Fibroblast of lung (primary cell): Measurements from ENCODE around the gene TRANK1. TPM values are rescaled to one million over a fixed set of nuclear protein-coding genes. Genes with fewer than 3 reads are reported as not detected.

Source experiments
- DNase-seq, 2 donors: peaks; one replicate each; pipeline versions ENCODE4 v3.0.0 to v3.0.0-alpha.2; 2010; ENCODE audit warnings: low read depth in 2 of 2
- H2AFZ ChIP-seq: 2 replicates; pipeline ENCODE4 v1.5.1; 2012; ENCODE audit warnings: low read length, control low read depth, inconsistent platforms
- H3K27ac ChIP-seq: 2 replicates; pipeline ENCODE4 v1.5.1; 2011; ENCODE audit warnings: low read length, control low read depth; ENCODE audit not compliant: insufficient read depth
- H3K27me3 ChIP-seq: 2 replicates; pipeline ENCODE4 v1.5.1; 2011; ENCODE audit warnings: mild to moderate bottlenecking, low read length; ENCODE audit not compliant: control insufficient read depth, insufficient read depth
- H3K36me3 ChIP-seq: 2 replicates; pipeline ENCODE4 v1.5.1; 2011; ENCODE audit warnings: low read length; ENCODE audit not compliant: control insufficient read depth, insufficient read depth
- H3K4me1 ChIP-seq: 2 replicates; pipeline ENCODE4 v1.5.1; 2011; ENCODE audit warnings: low read length; ENCODE audit not compliant: control insufficient read depth, insufficient read depth; ENCODE audit errors: extremely low read depth
- H3K4me2 ChIP-seq: 2 replicates; pipeline ENCODE4 v1.5.1; 2011; ENCODE audit warnings: low read length, control low read depth; ENCODE audit not compliant: insufficient read depth; ENCODE audit errors: extremely low read depth
- H3K4me3 ChIP-seq, 4 experiments: fragments of 200-600 bp in 1 of 4; sonication (generic) in 1 of 4; replicated peaks in 1 of 4; 2 replicates each; pipeline ENCODE4 v1.5.1; 2011 to 2016; ENCODE audit warnings: low read length in 4 of 4, low read depth in 3 of 4, mild to moderate bottlenecking in 3 of 4, control low read depth in 2 of 4, inconsistent platforms in 1 of 4, mixed read lengths in 1 of 4; ENCODE audit not compliant: insufficient read depth in 1 of 4; ENCODE audit errors: control extremely low read depth in 1 of 4
- H3K79me2 ChIP-seq: 2 replicates; pipeline ENCODE4 v1.5.1; 2012; ENCODE audit warnings: mild to moderate bottlenecking, low read length, inconsistent platforms; ENCODE audit not compliant: control insufficient read depth, insufficient read depth
- H3K9ac ChIP-seq: 2 replicates; pipeline ENCODE4 v1.5.1; 2011; ENCODE audit warnings: mild to moderate bottlenecking, low read length, control low read depth; ENCODE audit not compliant: insufficient read depth
- H3K9me3 ChIP-seq: 2 replicates; pipeline ENCODE4 v1.5.1; 2012; ENCODE audit warnings: low read depth, low read length; ENCODE audit not compliant: control insufficient read depth, insufficient read depth
- H4K20me1 ChIP-seq: 2 replicates; pipeline ENCODE4 v1.5.1; 2011; ENCODE audit warnings: low read length; ENCODE audit not compliant: control insufficient read depth, insufficient read depth; ENCODE audit errors: extremely low read depth
- EZH2 ChIP-seq: IDR thresholded peaks from 2 replicates; pipeline ENCODE4 v1.5.1; 2012; ENCODE audit warnings: low read length, control low read depth, mild to moderate bottlenecking; ENCODE audit errors: missing control alignments
- polyA plus RNA-seq, 2 donors: library from polyadenylated mRNA; depleted of rRNA in 1 of 2; stranded (reverse) in 1 of 2; unstranded in 1 of 2; fragments of >200 nt; gene quantifications; 2 replicates each; pipeline ENCODE4 v1.2.1, GENCODE V29; 2011 to 2012; ENCODE audit warnings: missing spikeins in 1 of 2
- total RNA-seq: library from RNA; depleted of rRNA; stranded (reverse); fragments of >200 nt; gene quantifications from 2 replicates; pipeline ENCODE4 v1.2.1, GENCODE V29; 2014
- TF ChIP-seq, protein P1 (sequence below), 2 donors: IDR thresholded peaks in 1 of 2; conservative IDR thresholded peaks in 1 of 2; 1 replicate in 1 of 2; 2 replicates in 1 of 2; pipeline ENCODE4 v1.5.1; 2011 to 2012; ENCODE audit warnings: low read length in 2 of 2, control low read depth in 1 of 2, inconsistent platforms in 1 of 2, low read depth in 1 of 2, mild to moderate bottlenecking in 1 of 2

Gene TRANK1
- total and polyA plus RNA-seq, 2 donors (not counting 1 experiment from before 2014, with no cell fraction given) = 9.1 to 28.6 TPM

DNA sequence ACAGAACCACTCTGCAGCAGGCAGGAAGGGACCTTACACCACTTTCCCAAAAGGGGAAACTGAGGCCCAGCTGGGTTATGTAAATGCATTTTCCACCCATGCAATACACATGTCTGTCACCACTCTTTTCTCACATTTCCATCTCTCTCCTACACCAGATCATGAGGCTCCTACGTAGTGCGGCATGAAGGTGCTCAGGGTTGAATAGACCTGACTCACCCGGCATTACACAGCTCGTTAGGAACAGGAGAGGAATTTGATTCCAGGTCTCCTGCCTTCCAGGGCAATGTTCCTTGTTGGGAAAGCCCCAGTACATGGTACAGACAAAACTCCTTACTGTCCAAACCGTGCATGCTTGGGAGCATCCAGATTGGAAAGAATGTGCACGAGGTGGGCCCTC lies 118.6 kb downstream of the TRANK1 start:
- H3K27ac ChIP-seq = no peak overlapping the region
- no peak overlapping the region for H3K9ac ChIP-seq
- no peaks in the 10 kb centered on the region for H3K9me3 ChIP-seq
- H3K4me1 ChIP-seq = no peaks in the 10 kb centered on the region
- no peaks in the 10 kb centered on the region for H3K79me2 ChIP-seq
- H3K27me3 ChIP-seq = no peaks in the 10 kb centered on the region
- no peak overlapping the region for H3K4me3 ChIP-seq
- H4K20me1 ChIP-seq = no peaks in the 10 kb centered on the region
- no peak for DNase-seq
- H3K36me3 ChIP-seq = no peaks in the 10 kb centered on the region
- H3K4me2 ChIP-seq = no peak overlapping the region
- TF ChIP-seq, protein P1, sequence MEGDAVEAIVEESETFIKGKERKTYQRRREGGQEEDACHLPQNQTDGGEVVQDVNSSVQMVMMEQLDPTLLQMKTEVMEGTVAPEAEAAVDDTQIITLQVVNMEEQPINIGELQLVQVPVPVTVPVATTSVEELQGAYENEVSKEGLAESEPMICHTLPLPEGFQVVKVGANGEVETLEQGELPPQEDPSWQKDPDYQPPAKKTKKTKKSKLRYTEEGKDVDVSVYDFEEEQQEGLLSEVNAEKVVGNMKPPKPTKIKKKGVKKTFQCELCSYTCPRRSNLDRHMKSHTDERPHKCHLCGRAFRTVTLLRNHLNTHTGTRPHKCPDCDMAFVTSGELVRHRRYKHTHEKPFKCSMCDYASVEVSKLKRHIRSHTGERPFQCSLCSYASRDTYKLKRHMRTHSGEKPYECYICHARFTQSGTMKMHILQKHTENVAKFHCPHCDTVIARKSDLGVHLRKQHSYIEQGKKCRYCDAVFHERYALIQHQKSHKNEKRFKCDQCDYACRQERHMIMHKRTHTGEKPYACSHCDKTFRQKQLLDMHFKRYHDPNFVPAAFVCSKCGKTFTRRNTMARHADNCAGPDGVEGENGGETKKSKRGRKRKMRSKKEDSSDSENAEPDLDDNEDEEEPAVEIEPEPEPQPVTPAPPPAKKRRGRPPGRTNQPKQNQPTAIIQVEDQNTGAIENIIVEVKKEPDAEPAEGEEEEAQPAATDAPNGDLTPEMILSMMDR (conservative IDR thresholded peaks at IDR 0.05 in 1 of 2, IDR thresholded peaks at IDR 0.05 in 1 of 2; ENCODE audit: low read depth in 1 of 2, low read length in 2 of 2) = no peak
- no peak for TF ChIP-seq EZH2
- no peak overlapping the region for H2AFZ ChIP-seq

DNA sequence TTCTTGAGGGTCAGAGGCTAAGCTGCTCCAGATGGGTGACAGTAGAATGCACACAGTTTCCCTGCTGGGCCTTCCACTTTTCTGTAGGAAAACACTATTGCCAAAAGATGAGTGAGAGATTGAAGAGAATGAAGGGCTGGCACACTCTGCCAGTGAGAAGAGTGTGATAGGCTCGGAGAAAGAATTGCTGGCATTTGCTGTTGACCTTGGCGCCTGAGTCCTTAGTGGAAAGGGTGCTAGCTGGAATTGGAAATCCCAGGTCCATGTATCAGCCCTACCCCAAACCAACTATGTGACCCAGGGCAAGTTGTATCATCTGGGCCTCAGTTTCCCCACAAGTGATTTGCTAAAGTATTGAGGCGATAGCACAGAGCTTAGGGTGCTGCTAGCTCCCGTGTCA lies 120.4 kb downstream of the TRANK1 start:
- H3K9me3 ChIP-seq = no peaks in the 10 kb centered on the region
- TF ChIP-seq, protein P1 (conservative IDR thresholded peaks at IDR 0.05 in 1 of 2, IDR thresholded peaks at IDR 0.05 in 1 of 2; ENCODE audit: low read depth in 1 of 2, low read length in 2 of 2) = no peak
- TF ChIP-seq EZH2 = no peak

DNA sequence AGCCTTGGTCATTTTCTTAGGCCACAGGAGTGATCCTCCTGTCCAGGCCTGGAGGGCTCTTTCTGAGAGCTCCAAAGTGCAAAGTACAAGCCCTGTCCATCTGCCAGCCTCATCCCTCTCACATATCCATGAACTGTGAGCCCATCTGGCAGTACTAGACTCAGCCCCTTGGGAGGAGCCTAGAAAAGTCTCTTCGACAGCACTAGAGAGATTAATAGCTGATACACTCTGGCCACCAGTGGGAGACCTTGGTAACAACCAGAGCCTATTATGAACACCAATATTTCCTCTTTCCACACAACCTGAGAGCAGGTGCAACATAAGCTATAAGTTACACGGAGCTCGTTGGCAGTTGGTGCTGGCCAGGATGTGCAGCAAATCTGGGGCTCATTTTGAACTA lies 121.0 kb downstream of the TRANK1 start:
- H3K9me3 ChIP-seq = no peaks in the 10 kb centered on the region
- H3K36me3 ChIP-seq = no peaks in the 10 kb centered on the region
- TF ChIP-seq EZH2 = no peak
- TF ChIP-seq, protein P1 (conservative IDR thresholded peaks at IDR 0.05 in 1 of 2, IDR thresholded peaks at IDR 0.05 in 1 of 2; ENCODE audit: low read depth in 1 of 2, low read length in 2 of 2) = no peak
- no peaks in the 10 kb centered on the region for H3K27me3 ChIP-seq
- no peak for DNase-seq
- no peaks in the 10 kb centered on the region for H4K20me1 ChIP-seq
- H3K79me2 ChIP-seq = no peaks in the 10 kb centered on the region
- no peak overlapping the region for H3K9ac ChIP-seq
- H3K4me1 ChIP-seq = no peaks in the 10 kb centered on the region
- no peak overlapping the region for H3K27ac ChIP-seq
- no peak overlapping the region for H3K4me2 ChIP-seq
- H2AFZ ChIP-seq = no peak overlapping the region
- no peak overlapping the region for H3K4me3 ChIP-seq

More for the DNA sequence above, 120.4 kb downstream of the TRANK1 start:
- Histone ChIP-seq H2AFZ (no peak overlapping the region), H3K4me2 (no peak overlapping the region), H3K36me3 (no peaks in the 10 kb centered on the region), H3K4me3 (no peak overlapping the region), H4K20me1 (no peaks in the 10 kb centered on the region), H3K4me1 (no peaks in the 10 kb centered on the region), H3K9ac (no peak overlapping the region), H3K27ac (no peak overlapping the region), H3K79me2 (no peaks in the 10 kb centered on the region), H3K27me3 (no peaks in the 10 kb centered on the region)
- no peak for DNase-seq
